Astrocyte (in vitro differentiated cells and primary cell): ENCODE measurements around the gene TPRG1. TPM values are rescaled to one million over a fixed set of nuclear protein-coding genes. Genes with fewer than 3 reads are reported as not detected.

Source experiments
- DNase-seq: peaks from one replicate; pipeline ENCODE4 v3.0.0-alpha.2; 2010; ENCODE audit warnings: low read depth
- FAIRE-seq: peaks from 2 replicates; lab custom pipeline; 2011; peaks lifted over from hg19 to GRCh38; lab: Jason Lieb, UNC
- H2AFZ ChIP-seq: 2 replicates; pipeline ENCODE4 v1.6.0; 2012; ENCODE audit warnings: low read depth, low read length, inconsistent platforms
- H3K27ac ChIP-seq: 2 replicates; pipeline ENCODE4 v1.5.1; 2011; ENCODE audit warnings: low read depth, low read length, inconsistent platforms
- H3K27me3 ChIP-seq: 2 replicates; pipeline ENCODE4 v1.6.0; 2011; ENCODE audit warnings: low read length, inconsistent platforms; ENCODE audit not compliant: insufficient read depth
- H3K36me3 ChIP-seq: 2 replicates; pipeline ENCODE4 v1.5.1; 2011; ENCODE audit warnings: low read length, inconsistent platforms; ENCODE audit not compliant: insufficient read depth
- H3K4me1 ChIP-seq: 2 replicates; pipeline ENCODE4 v1.5.1; 2011; ENCODE audit warnings: low read length, inconsistent platforms; ENCODE audit not compliant: insufficient read depth
- H3K4me2 ChIP-seq: 2 replicates; pipeline ENCODE4 v1.6.0; 2012; ENCODE audit warnings: low read length, inconsistent platforms
- H3K4me3 ChIP-seq: 2 replicates; pipeline ENCODE4 v1.5.1; 2011; ENCODE audit warnings: low read depth, mild to moderate bottlenecking, low read length, inconsistent platforms; ENCODE audit not compliant: insufficient read depth
- H3K79me2 ChIP-seq: 2 replicates; pipeline ENCODE4 v1.6.0; 2012; ENCODE audit warnings: mild to moderate bottlenecking, low read length, inconsistent platforms; ENCODE audit not compliant: insufficient read depth
- H3K9ac ChIP-seq: 2 replicates; pipeline ENCODE4 v1.6.0; 2012; ENCODE audit warnings: mild to moderate bottlenecking, low read length, inconsistent platforms
- H3K9me3 ChIP-seq: 2 replicates; pipeline ENCODE4 v1.5.1; 2012; ENCODE audit warnings: low read depth, mild to moderate bottlenecking, low read length, inconsistent platforms; ENCODE audit not compliant: insufficient read depth
- H4K20me1 ChIP-seq: 2 replicates; pipeline ENCODE4 v1.6.0; 2012; ENCODE audit warnings: low read length, inconsistent platforms; ENCODE audit not compliant: insufficient read depth
- H3K27ac Mint-ChIP-seq: one replicate; pipeline ENCODE4 v1.8.0; 2021; ENCODE audit warnings: mild to moderate bottlenecking, mixed read lengths; ENCODE audit not compliant: unreplicated experiment
- H3K27me3 Mint-ChIP-seq: one replicate; pipeline ENCODE4 v1.8.0; 2021; ENCODE audit warnings: low read depth, mixed read lengths; ENCODE audit not compliant: unreplicated experiment
- H3K36me3 Mint-ChIP-seq: one replicate; pipeline ENCODE4 v1.8.0; 2021; ENCODE audit warnings: low read depth, mixed read lengths; ENCODE audit not compliant: unreplicated experiment
- H3K4me1 Mint-ChIP-seq: one replicate; pipeline ENCODE4 v1.8.0; 2021; ENCODE audit warnings: low read depth, mixed read lengths; ENCODE audit not compliant: unreplicated experiment
- H3K4me3 Mint-ChIP-seq: one replicate; pipeline ENCODE4 v1.8.0; 2021; ENCODE audit warnings: mild to moderate bottlenecking, moderate library complexity, mixed read lengths; ENCODE audit not compliant: unreplicated experiment
- H3K9me3 Mint-ChIP-seq: one replicate; pipeline ENCODE4 v1.8.0; 2021; ENCODE audit warnings: mild to moderate bottlenecking, mixed read lengths; ENCODE audit not compliant: unreplicated experiment
- EZH2 ChIP-seq: IDR thresholded peaks from 2 replicates; pipeline ENCODE4 v1.6.1; 2012; ENCODE audit warnings: mild to moderate bottlenecking, low read length, inconsistent platforms; ENCODE audit not compliant: insufficient read depth
- total RNA-seq: library from RNA; stranded (reverse); gene quantifications from 2 replicates; pipeline ENCODE4 v1.2.1, GENCODE V29; 2021
- TF ChIP-seq, protein P1 (sequence below): IDR thresholded peaks from 2 replicates; pipeline ENCODE4 v1.5.1; 2011; ENCODE audit warnings: low read depth, mild to moderate bottlenecking, inconsistent platforms, low read length, moderate library complexity; ENCODE audit not compliant: insufficient read depth

Gene TPRG1
- total RNA-seq, 1 donor from 2014 or later, result 1.1 TPM

DNA sequence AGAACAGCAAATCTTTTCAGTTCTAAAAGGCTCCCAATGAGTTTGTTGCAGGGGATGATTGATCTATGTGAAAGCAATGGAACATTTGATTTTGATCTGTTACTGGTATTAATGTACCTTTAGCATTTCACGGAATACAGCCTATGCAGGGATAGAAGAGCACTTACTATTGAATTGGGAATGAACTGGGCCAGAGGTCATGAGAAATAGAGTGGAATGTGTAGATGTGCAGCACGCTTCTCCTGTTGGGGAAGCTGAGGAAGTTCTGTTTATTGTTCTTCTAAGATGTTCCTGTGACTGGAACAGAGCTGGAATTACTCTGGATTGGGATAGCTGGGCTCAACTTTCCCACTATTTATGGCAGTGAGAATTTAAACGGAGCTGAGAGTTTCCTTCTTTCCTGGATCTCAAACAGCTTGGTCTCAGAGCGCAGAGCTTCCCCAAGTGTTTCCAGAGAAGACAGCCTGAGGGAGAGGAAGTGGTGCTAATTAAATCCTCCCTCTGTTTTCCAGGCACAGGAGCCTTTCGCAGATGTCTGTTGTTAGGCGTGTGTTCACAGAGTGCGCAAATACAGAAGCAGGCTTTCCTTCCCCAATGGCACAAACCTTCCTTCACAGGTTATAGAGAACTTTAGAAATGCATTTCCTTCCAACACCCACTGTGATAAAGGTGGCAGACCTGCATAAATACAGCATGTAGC lies 32.5 kb downstream of the TPRG1 start:
- Histone ChIP-seq H3K27ac (no peak overlapping the region), H4K20me1 (no peaks in the 10 kb centered on the region), H3K9me3 (no peaks in the 10 kb centered on the region), H3K27me3 (peaks cover 2% of the 10 kb centered on the region), H3K4me2 (no peak overlapping the region), H3K9ac (no peak overlapping the region), H2AFZ (no peak overlapping the region), H3K4me1 (no peaks in the 10 kb centered on the region), H3K36me3 (no peaks in the 10 kb centered on the region), H3K4me3 (no peak overlapping the region), H3K79me2 (no peaks in the 10 kb centered on the region)
- Mint-ChIP-seq H3K27ac (no peak overlapping the region), H3K4me3 (no peak overlapping the region), H3K36me3 (no peaks in the 10 kb centered on the region), H3K9me3 (peaks cover 1% of the 10 kb centered on the region), H3K27me3 (peaks cover 7% of the 10 kb centered on the region), H3K4me1 (peaks cover 6% of the 10 kb centered on the region)
- FAIRE-seq (no peak), DNase-seq (no peak)
- TF ChIP-seq, protein P1, sequence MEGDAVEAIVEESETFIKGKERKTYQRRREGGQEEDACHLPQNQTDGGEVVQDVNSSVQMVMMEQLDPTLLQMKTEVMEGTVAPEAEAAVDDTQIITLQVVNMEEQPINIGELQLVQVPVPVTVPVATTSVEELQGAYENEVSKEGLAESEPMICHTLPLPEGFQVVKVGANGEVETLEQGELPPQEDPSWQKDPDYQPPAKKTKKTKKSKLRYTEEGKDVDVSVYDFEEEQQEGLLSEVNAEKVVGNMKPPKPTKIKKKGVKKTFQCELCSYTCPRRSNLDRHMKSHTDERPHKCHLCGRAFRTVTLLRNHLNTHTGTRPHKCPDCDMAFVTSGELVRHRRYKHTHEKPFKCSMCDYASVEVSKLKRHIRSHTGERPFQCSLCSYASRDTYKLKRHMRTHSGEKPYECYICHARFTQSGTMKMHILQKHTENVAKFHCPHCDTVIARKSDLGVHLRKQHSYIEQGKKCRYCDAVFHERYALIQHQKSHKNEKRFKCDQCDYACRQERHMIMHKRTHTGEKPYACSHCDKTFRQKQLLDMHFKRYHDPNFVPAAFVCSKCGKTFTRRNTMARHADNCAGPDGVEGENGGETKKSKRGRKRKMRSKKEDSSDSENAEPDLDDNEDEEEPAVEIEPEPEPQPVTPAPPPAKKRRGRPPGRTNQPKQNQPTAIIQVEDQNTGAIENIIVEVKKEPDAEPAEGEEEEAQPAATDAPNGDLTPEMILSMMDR, result no peak
- TF ChIP-seq EZH2, result no peak

DNA sequence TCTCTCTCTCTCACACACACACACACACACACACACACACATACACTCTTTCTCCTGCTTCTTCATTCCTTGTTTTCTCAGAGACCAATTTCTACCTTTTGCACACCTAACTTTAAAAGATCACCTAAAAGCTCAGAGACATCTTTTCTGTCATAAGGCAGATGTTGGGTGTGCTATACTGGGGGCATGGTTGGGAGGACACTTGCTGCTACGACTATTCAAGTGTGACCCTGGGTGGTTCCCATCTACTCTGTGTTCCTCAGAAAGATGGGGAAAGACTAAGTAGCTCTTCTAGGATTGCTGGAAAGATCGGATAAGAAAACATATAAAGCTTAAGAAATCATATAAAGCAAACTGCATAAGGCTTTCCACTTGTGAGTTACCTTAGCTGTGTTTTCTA lies 33.2 kb downstream of the TPRG1 start:
- Mint-ChIP-seq H3K4me1 (peaks cover 6% of the 10 kb centered on the region), H3K9me3 (peaks cover 1% of the 10 kb centered on the region), H3K4me3 (no peak overlapping the region), H3K36me3 (no peaks in the 10 kb centered on the region), H3K27me3 (peaks cover 7% of the 10 kb centered on the region), H3K27ac (no peak overlapping the region)
- no peak for FAIRE-seq
- no peak overlapping the region for H3K4me2 ChIP-seq
- H3K9ac ChIP-seq, result no peak overlapping the region
- H3K27ac ChIP-seq, result no peak overlapping the region
- H4K20me1 ChIP-seq, result no peaks in the 10 kb centered on the region
- no peak overlapping the region for H3K4me3 ChIP-seq
- H3K36me3 ChIP-seq, result no peaks in the 10 kb centered on the region
- DNase-seq, result no peak
- H3K4me1 ChIP-seq, result no peaks in the 10 kb centered on the region
- H3K27me3 ChIP-seq, result peaks cover 2% of the 10 kb centered on the region
- TF ChIP-seq, protein P1, result no peak
- no peak for TF ChIP-seq EZH2
- no peaks in the 10 kb centered on the region for H3K79me2 ChIP-seq
- no peak overlapping the region for H2AFZ ChIP-seq
- no peaks in the 10 kb centered on the region for H3K9me3 ChIP-seq

DNA sequence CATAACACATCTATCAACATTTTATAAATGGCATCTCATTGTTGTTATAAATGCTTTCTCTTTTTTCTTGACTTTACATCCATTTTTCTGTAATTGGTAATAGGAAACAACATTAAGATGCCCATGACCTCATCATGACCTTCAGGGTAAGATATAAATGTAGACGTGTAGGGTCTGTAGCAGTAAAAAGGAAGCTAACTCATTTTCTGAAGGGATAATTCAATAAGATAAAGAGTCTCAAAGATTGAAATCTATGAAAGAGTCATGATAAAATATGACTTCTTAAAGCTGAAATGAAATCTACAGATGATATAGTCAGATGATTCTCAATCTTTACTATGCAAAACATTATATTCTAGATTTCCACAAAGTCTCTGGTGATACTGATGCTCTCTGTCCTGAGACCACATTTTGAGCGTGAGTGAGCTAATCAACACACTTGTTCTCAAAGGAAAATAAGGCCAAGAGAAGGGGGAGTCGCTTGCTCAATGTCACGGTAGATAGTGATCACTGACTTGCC lies 38.5 kb downstream of the TPRG1 start:
- H3K36me3 ChIP-seq, result no peaks in the 10 kb centered on the region
- H4K20me1 ChIP-seq, result no peaks in the 10 kb centered on the region
- no peak overlapping the region for H3K4me2 ChIP-seq
- no peaks in the 10 kb centered on the region for H3K4me1 ChIP-seq
- H3K27me3 ChIP-seq, result no peaks in the 10 kb centered on the region
- no peak overlapping the region for H3K27ac ChIP-seq
- no peaks in the 10 kb centered on the region for H3K79me2 ChIP-seq
- no peak overlapping the region for H2AFZ ChIP-seq
- H3K9me3 Mint-ChIP-seq, result peaks cover 1% of the 10 kb centered on the region
- no peak overlapping the region for H3K9ac ChIP-seq
- H3K4me1 Mint-ChIP-seq, result no peaks in the 10 kb centered on the region
- no peak for TF ChIP-seq EZH2
- TF ChIP-seq, protein P1, result no peak
- no peak overlapping the region for H3K4me3 Mint-ChIP-seq
- H3K9me3 ChIP-seq, result no peaks in the 10 kb centered on the region
- H3K27ac Mint-ChIP-seq, result no peak overlapping the region
- no peaks in the 10 kb centered on the region for H3K36me3 Mint-ChIP-seq
- no peak for FAIRE-seq
- H3K27me3 Mint-ChIP-seq, result peaks cover 7% of the 10 kb centered on the region
- DNase-seq, result no peak
- H3K4me3 ChIP-seq, result no peak overlapping the region
